GM12873 (cell line): Measurements from ENCODE around the gene SV2C.

Experiments used
- TF ChIP-seq, protein P1 (sequence below): IDR thresholded peaks from 2 replicates; pipeline ENCODE4 v1.5.1; 2012; ENCODE audit warnings: low read depth, mild to moderate bottlenecking, moderate library complexity, low read length, control low read depth; ENCODE audit not compliant: insufficient read depth; ENCODE audit errors: missing control alignments

SV2C gene

DNA sequence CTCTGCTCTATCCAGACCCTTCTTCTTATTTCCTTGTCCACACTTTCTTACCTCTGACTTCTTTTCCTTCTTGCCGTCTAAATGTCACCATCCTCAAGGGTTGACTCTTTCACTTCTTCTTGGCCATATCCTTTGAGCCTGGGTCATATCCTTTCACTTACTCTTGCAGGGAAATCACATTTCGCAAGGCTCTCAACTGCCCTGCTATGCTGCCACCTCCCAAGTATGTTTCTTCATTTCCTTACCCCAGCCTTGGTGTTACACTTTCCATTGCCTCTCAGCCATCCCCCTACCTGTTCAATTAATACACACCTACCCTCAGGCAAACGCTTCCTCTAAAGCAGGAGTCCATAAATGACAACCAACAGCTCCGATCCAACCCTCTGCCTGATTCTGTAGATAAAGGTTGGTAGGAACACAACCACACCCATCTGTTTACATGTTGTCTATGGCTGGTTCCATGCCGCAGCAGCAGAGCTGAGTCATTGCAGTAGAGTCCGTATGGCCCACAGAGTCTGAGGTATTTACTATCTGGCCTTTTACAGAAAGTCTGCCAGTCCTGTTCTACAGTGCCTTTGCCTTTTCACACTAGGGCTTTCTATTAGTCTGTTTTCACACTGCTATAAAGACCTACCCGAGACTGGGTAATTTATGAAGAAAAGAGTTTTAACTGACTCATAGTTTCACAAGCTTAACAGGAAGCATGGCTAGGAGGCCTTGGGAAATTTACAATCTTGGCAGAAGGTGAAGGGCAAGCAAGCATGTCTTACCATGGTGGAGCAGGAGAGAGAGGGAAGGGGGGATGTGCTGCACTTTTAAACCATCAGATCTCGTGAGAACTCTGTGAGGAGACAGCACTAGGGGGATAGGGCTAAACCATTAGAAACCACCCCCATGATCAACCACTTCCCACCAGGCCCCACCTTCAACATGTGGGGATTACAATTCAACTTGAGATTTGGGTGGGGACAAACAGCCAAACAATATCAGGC lies 97.9 kb downstream of the SV2C start:
- TF ChIP-seq, protein P1, sequence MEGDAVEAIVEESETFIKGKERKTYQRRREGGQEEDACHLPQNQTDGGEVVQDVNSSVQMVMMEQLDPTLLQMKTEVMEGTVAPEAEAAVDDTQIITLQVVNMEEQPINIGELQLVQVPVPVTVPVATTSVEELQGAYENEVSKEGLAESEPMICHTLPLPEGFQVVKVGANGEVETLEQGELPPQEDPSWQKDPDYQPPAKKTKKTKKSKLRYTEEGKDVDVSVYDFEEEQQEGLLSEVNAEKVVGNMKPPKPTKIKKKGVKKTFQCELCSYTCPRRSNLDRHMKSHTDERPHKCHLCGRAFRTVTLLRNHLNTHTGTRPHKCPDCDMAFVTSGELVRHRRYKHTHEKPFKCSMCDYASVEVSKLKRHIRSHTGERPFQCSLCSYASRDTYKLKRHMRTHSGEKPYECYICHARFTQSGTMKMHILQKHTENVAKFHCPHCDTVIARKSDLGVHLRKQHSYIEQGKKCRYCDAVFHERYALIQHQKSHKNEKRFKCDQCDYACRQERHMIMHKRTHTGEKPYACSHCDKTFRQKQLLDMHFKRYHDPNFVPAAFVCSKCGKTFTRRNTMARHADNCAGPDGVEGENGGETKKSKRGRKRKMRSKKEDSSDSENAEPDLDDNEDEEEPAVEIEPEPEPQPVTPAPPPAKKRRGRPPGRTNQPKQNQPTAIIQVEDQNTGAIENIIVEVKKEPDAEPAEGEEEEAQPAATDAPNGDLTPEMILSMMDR, result no peak

DNA sequence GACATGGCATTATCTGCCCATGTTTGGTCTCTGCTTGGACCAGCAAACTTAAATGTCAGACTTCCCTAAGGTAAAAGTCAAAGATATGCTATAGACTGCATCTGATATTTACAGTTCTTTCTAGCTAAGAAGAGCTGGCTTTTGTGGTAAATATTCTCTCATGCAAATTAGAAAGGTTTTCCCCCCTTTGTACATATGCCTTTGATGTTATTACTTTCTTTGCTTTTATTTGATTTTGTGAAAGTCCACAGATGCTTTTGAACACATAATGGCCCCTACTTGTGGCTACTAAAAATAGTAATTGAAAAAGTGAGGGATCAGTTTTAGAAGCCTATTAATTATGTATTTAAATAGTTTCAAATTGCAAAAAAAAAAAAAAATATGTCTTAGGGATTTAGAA lies 104.2 kb downstream of the SV2C start:
- TF ChIP-seq, protein P1, result no peak

DNA sequence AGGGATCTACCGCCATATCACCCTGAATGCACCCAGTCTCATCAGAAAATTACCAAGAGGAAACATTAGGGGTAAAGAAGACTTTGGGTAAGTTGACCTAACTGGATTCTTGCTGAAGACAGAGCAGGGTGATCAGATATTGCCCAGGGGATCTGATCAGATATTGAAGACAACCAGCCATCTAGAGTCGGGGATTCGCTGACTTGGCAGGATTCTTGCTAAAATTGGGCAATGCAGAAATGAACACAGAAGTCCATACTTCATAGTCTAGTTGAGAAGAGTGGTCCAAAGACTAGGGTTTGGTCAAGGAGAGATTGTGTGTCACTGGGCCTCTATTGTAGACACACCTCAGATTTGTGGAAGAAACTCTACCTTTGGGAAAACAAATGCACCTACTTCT lies 107.2 kb downstream of the SV2C start:
- TF ChIP-seq, protein P1, result no peak

DNA sequence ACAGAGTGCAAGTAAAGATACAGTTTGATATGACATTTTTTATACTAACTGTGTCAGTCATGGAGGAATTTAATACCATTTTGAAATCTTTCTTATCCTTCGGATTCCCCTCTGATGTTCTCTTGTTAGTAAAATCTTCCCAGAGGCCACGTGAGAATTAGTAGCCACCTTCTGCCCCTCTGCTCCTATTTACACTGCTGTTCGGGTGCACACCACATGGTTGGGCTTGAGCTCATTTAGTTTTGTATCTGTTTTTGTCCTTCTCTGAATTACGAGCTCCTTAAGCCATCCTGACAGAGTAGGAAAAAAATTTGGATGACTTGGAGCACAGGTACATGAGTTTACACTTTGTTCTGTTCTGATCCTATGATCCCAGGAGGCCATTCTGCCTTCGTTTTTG lies 109.7 kb downstream of the SV2C start:
- TF ChIP-seq, protein P1, result no peak

DNA sequence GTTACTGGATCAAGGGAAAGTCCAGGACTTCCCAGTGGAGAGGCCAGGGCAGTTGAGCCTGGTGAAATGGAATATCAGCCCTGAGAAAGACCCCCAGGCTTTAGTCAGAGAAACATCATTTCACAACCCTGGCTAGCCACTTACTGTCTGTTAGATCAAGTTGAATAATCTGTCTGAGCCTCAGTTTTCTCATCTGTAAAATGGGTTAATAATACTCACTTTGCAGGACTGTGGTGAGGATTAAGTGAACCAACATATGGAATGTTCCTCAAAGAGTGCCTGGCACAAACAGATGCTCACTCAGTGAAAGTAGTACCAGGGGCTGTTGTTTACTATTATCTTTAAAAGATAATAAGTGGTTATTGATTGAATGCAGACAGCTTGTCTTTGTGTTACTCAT lies 110.5 kb downstream of the SV2C start:
- TF ChIP-seq, protein P1, result no peak

DNA sequence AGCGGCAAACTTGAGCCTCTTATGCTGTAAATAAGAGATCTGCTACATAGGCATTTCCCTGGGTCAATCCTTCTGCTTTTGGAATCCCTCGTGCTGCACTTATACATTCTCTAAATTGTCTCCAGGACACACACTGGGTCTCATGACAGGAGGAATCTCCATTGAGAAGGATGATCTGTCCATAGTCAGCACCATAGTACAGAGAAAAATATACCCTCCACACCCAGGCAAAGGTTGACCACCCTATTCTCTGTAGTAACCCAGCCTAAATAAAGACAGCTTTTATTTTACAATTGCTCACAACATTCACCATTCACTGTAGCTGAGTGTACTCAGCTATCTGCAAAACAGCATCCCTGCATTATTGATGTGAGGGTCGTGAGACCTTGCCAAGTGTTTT lies 111.2 kb downstream of the SV2C start:
- TF ChIP-seq, protein P1, result no peak

DNA sequence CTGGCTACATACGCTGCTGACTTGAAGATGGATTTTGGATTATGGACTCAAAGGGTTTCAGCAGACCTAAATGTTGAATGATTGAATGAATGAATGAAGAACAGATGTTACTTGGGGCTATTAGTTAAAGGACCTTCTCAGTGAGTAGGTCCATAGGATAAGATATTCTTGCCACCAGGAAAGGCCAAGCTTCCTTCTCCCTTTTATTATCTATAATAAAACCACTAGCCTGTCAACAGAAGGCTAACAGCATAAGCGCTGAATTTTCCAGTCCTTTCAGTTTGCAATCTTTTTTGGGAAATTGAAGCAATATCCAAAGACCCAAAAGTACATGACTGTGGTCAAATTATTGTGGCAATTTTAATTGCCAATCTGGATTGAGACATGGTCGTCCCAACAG lies 113.3 kb downstream of the SV2C start:
- TF ChIP-seq, protein P1, result no peak
